Fibroblast of skin of left quadriceps (primary cell): ENCODE data around the gene FAAP20.

ENCODE experiments used
- DNase-seq, 2 experiments: peaks; one replicate each; pipeline ENCODE4 v3.0.0-alpha.2; 2013; ENCODE audit warnings: low read depth in 2 of 2

The FAAP20 gene

DNA sequence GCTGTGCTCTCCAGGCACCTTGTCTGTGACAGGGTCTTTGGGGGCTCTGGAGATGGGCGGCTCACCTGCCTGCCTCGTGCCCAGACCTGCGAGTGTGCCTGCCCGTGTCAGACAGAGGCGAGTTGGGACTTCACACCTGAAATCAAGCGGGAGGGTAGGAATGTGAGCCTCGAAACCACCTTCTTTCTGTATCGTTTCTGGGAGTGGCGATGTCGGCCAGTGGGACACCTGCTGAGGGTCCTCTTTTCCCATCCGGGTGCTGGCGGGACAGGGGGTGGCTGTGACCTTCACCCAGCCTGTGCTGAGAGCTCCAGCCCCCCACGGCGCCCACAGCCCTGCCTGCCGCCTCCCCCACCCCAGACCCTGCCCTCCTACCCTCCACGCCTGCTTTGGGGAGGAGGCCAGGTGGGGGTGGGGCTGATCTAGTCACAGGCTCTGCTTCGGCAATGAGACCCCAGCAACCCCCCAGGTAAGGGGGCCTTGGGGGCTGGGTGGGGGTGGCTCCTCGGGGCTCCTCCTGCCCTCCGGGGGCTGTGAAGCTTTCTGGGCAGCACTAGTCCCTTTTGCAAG is 15.6 kb upstream of the FAAP20 start:
- DNase-seq, result no peak

DNA sequence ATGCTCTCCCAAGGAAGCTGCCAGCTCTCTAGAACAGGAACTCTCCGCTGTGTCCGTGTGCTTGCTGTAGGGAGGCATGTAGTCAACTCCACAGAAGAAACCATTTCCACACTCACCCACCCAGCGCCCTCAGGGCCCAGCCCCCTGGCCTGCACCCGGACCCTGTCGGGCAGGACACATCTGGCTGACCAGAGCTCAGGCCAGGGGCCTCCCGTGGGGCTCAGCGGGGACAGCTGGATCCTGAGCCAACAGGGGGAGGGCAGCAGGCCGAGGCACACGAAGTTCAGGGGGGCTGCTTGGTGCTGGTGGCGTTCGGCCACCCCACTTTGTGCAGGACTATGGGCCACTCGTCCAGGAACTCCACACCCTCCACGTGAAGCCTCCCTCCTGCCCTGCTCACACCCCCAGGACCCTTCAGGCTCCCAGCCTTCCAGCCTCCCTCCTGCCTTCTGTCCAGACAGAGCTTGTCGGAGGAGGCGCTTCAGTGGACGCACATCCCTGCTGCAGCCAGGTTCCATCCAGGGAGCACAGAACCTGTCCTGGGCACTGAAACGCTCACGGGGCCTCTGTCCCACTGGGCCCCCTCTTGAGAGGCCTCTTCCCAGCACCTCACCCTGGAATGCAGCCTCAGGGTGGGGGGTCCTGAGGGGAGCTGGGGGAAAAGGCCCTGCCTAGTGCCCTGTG is 15.0 kb upstream of the FAAP20 start:
- no peak for DNase-seq

DNA sequence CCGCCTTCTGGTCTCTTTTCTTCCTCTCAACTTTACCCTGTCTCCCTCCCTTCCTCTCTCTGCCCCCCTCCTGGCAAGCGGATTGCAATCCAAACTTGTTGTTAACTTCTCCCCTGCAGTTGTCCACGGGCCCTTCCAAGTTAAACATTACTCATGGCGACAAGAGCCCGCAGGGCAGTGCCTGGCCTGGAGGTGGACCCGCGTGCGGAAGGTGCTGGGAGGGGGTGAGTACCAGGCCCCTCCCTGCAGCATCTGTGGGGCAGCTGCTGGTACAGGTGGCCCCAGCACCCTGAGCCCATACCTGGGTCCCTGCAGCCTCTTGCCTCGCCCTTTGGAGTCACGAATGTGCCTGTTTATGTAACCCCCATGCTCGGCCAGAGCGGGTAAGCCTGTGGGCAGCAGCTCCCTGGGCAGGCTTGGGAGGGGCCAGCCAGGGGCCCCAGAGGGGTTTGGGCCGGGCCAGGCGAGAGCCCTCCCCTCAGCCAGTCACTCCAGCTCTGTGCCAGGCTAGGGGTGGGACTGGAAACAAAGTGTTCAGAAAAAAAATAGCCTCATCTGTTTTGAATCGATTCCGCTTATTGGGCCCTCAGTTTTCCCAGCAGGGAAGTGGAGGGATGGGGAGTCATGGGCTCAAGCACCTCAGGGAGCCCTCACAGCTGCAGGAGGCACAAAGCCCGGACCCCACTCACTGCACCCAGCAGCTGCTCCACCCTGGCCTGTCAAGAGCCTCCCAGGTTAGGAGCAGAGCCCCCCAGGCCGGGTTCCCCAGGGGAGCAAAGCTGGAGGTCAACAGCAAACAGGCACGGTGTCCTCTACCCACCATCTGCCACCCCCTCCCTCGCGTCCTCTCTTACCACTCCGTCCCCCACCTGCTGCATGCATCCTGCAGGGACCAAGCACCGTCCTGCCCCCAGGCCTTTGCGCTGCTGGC is 14.0 kb upstream of the FAAP20 start:
- DNase-seq, result no peak

DNA sequence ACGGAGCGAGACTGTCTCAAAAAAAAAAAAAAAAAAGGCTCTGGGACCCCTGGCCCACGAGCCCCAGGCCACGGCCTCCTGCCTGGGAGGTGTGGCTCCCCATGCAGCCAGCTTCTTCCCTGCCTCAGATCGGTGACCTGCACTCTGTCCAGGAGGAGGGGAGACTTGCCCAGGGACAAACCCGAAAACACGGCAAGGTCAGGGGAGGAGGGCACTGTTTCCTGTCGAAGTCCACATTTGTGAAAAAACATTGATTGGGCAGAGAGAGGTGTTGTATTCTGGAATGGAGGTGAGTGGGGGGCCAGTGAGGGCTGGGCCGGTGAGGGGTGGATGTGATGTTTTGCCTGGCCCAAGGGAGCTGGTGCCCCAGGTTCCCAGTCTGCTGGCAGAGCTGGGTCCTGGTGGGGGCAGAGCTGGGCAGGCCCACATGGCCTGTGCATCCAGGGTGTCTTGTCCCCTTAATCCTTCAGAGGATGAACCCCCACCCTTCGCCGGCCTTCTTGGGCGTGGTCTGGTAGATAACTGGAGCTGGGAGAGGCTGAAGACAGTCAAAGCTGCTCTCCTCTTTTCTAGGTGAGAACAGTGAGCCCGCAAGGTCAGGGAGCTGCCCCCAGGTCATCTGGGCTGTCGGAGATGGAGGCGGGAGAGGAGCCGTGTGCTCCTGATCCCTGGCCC is 12.4 kb upstream of the FAAP20 start:
- DNase-seq, result no peak

DNA sequence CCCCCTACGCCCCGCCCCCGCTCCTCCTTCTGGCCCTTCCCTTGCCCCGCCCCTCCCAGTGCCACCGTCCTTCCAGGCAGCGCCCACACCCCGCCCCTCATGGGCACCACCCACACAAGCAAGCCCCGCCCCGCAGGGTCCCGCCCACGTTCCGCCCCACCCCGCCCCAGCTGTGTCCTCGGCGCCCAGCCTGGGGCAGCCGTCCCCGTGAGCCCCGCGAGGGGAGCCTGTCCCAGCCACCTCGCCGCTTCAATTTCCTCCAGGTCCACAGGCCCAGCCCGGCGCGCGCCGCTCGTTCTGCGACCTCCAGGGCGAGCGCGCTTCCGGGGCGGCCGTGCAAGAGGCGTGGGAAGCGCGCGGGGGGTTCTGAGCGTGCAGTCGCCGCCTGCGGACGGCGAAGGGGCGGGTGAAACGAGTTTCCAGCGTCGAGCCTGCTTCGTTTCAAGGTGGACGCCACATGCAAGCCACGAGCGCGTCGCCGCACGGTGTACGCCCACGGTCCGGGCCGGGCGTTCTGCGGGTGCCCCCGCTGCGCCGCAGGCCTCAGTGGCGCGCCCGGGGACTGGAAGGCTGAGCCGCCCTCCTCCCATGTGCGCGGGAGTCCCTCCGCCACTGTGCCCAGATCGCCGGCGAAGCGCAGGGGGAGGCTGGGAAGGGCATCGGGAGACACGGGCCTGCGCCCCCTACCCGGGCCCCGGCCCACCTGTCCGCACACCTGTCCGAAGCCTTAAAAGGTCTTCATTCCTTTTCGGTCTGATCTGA is 10.8 kb upstream of the FAAP20 start:
- peak; percentile 84 to 86 for DNase-seq

DNA sequence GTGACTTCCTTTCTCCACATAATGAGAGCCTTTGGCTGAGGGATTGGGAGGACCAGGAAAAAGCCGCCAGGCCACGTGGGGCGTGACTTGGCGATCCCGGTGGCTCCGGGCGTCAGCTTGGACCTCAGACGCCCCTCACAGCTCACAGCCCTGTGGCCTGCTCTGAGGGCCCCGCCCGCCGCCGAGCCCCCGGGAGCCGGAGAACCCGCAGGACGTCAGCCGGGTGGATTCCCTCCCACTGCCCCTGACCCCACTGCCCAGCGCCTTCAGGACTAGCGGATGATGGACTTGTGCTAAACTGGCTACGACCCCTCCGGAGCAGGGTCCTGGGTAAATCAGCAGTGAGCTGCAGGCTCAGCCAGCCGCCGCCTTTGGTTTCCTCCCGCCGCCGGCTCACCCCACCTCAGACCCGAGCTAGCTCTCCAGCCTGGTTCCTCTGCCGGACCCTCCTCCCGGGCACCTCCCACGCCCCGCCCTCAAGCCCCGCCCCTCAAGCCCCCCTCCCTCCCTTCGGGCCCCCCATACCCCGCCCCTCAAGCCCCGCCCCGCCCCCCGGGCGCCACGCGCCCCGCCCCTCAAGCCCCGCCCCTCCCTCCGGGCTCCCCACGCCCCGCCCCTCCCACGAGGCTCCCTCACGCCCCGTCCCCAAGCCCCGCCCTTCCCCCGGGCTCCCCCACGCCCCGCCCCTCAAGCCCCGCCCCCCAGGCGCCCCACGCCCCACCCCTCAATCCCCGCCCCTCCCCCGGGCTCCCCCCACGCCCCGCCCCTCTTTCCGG is 10.0 kb upstream of the FAAP20 start:
- no peak for DNase-seq

DNA sequence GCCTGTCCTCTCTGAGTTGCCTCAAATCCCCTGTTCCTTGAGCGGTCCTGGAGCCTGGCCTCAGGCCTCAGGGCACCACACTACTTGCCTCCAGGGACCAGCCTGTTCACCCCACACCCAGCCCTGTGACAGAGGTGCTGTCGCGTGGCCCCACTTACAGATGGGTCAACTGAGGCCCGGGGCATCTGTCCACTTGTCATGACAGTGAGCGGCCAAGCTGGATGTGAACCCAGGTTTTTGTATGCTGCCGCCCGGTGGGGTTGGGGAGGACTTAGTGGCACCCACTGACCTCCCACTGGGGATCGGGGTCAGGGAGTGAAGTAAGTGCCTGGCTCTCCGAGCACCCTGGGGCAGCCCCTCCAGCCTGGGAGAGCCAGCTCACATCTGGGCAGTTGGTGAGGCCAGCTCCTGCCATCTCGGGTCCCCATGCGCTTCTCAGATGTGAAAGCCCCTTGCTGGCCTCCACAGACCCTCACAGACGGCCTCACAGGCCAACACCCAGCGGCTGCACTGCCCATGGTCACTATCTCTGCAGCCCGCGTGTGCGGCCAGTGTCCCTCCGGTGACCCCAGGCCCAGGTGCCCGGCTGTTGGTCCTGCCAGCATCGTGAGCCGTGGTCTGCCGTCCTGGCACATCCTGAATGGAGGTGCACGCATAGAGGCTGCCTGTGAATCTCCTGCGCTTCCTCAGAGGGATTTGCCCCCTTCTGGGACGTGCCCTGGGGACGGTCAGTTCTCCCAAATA is 9.3 kb upstream of the FAAP20 start:
- no peak for DNase-seq

DNA sequence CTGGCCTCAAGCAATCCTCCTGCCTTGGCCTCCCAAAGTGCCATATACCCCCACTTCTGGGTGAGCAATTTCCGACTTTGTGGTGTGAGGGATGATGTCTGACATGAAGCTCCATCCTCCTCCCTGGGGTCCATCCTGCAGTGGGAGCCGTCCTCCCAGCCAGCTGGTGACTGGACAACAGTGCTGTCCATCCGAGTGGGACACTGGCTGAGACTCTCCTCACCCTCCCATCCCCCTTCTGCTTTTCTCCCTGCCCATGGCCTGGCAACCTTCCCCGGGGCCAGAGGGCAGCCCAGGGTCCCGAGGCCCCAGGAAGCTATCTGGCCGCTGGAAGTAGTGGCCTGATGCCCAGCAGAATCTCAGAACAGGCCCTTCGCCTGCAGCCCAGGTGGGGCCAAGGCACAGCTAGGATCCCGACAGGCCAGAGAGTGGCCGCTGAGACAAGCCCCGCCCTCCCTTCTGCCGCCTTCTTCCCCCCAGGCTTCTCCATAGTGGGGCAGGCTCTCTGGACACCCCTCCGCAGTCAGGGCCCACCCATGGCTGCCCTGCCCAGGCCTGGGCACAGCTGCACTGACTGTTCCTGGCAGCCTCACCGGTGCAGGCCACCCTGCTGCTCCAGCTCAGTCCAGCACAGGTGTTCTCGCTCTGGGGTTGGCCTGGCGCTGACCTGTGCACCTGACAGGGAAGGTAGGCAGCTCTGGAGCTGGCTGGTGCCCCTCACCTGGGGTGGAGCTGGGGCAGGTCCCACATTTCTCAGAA is 8.4 kb upstream of the FAAP20 start:
- DNase-seq, result no peak

DNA sequence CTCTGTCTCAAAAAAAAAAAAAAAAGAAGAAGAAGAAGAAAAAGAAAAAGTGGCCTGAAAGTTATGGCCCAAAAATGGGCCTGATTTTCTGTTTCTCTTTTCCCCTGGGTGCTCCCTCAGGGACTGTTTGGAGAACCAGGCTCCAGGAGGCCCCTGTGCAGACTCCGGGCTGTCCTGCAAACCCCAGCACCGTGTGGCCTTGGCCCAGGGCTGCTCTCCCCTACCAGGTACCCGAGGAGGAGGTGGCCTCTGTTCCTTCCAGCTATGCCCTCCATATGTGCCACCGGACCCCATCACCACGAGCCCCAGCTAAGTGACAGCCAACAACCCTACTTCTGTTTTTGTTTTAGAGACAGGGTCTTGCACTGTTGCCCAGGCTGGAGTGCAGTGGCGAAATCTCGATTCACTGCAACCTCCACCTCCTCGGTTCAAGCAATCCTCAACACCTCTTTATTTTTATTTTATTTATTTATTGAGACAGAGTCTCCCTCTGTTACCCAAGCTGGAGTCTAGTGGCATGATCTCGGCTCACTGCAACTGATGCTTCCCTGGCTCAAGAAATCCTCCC is 7.5 kb upstream of the FAAP20 start:
- DNase-seq, result no peak

DNA sequence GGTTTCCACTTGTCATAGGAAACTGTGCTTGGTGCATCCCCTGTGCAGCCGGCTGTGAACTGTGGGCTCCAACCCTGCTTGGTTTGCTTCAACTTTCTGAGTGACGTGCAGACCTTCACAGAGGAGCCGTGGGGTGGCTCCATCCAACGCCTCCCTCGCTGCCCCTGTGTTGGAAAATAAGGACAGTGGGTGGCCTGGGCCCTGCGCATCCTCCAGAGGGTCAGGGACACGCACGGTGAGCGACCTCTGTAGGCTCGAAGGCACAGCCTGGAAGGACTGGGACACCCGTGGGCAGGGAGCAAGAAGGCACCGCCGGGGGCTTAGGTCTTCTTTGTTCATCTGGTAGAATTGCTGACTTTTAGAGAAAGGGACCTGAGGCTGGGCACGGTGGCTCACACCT is 6.5 kb upstream of the FAAP20 start:
- no peak for DNase-seq

DNA sequence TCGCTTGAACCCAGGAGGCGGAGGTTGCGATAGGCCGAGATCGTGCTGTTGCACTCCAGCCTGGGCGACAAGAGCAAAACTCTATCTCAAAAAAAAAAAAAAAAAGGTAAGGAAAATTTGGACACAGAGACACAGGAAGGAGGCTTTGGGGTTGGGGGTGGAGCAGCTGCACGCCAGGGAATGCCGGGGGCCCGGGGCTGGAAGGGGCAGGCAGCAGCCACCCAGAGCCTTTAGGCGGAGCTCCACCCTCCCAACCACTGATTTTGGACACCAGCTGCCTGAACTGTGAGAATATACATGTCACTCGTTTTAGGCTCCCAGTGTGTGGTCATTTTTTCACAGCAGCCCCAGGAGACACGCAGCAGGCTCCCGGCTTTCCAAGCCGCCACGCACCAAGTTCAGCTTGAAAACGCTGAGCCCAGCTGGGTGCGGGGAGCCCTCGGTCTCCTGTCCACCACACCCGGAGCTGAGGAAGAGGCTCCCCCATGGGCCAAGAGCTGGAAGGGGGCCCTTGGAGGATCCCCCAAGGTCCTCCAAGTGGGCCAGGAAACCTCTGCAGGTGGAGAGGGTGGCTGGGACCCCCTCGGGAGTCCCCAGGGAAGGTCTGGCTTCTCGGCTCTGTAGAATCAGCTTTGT is 5.9 kb upstream of the FAAP20 start:
- DNase-seq, result no peak

DNA sequence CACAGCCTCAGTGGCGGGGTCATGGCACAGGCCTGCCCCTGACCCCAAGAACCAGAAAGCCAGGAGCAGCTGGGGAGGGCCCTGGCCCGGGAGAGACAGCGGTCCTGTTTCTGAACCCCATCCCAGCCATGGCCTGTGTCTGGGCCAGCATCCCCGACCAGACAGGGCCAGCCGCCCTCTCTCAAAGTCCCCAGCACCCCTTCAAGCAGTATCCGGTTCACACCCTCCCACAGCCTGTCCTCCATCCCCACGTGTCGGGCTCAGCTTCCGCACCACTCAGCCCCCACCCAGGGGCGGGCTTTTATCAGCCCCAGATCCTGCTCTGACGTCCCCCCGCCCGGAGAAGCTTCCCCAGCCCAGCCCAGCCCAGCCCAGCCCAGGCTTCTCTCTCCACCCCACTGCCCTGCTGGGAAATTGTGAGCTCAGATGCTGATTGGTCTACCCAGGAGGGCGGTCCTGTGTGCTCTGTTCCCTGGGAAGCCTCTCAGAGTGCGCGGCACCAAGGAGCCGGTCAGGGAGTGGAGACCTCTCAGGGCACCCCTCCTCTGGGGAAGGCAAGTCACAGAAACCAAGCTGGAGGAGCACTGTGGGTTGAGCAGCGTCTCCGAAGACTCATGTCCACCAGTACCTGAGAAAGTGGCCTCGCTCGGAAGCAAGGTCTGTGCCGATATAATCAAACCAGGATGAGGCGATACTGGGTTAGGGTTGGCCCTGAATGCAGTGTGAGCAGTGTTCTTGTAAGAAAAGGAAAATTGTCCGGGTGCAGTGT is 4.7 kb upstream of the FAAP20 start:
- DNase-seq, result peak; percentile 78 to 80

DNA sequence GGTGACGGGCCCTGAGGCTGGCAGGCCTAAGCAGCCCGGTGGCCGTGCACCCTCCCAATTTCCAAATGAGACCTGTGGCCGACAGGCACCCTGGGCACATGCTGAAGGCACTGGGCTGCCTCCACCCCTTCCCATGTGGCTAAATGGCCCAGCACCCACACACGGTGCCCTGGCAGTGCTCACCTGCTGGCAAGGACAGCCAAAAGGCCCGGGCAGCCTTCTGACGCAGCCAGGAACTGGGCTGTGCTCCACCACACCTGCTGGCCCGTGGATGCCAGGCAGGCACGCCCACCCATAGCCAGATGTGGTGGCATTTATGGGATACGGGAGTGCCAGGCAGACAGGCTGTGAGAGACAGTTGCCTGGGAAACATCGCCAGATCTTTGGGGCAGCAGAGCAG is 4.0 kb upstream of the FAAP20 start:
- no peak for DNase-seq

DNA sequence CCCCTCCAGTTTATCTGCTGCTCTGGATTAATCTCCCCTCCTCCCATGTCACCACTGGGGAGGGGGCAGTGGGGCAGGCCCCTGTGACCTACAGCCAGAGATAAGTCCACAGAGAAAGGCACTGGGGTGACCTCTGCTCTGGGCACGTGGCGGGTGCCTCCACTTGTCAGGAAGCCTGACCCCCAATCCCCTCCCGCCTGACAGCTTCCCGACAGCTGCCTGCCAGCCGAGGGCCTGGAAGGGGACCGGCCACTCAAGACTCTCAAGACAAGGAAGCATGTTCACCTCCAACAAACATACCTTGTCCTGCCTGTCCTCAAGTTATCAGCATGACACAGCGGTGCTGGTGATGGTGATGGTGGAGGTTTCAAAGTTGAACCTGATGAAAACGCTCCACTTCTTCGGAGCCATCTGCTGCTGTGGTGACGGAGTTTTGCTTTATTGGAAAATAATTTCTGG is 3.2 kb upstream of the FAAP20 start:
- no peak for DNase-seq

DNA sequence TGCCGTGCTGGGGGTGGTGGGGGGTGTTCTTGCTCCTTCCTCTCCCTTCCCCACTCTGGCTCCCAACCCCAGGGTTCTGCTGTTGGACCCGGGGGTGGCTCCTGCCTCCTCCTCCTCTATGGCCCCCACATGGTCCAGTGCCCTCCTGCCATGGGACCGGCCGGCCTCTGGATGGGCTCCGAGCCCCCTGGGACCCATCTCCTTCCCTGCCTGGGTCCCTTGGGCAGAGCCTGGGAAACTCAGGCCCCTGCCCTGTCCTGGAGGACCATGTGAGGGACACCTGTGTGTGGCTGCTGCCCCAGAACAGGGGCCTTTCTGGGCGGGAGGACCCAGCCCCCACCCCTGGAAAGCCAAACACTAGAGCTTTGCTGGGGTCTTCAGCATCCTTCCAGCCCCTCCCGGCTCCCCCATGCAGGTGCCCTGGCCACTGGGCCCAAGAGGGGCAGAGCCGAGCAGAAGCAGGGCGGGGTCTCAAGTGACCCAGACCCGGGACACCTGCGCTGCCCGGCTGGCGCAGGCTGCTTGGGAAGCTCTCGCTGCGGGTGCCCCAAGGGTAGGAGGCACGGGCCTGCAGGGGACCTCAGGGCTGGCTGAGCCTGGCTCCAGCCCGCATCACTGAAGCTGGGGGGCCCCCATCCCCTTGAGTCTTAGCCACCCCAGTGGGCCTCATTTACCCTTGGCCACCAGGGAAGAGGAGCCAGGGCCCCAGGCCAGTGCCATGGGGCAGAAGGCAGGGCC is 2.5 kb upstream of the FAAP20 start:
- no peak for DNase-seq

DNA sequence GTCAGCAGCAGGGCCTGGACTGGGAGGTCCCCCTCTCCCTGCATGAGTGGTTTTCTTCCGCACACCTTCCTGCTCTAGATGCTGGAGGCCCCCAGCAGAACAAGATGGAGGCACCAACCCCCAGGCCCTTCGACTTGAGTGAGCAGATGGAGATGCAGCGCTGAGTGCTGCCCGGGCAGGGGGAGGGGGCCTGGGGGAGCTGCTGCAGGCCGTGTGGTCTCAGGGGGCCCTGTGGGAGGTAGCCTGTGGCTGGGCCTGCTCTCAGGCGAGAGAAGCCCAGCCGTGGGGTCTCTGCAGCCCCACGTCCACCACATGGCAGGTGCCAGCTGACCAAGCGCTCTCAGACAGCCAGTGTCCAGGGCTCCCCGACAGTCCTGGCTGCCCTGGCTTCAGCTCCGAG is 1.2 kb upstream of the FAAP20 start:
- DNase-seq, result no peak
